Stimulated activated CD8-positive, alpha-beta memory T cell treated with anti-CD3 and anti-CD28 coated beads, Interleukin-4, amount 100 ng/mL, for 48 hours (primary cell): ENCODE results near the gene RRAGD.

ENCODE experiments used
- DNase-seq: peaks from one replicate; pipeline ENCODE4 v3.0.0-alpha.2; 2020

RRAGD gene

GRCh38 chr6:89335164-89335563 lies 76.9 kb downstream of the RRAGD start:
- no peak for DNase-seq

DNA sequence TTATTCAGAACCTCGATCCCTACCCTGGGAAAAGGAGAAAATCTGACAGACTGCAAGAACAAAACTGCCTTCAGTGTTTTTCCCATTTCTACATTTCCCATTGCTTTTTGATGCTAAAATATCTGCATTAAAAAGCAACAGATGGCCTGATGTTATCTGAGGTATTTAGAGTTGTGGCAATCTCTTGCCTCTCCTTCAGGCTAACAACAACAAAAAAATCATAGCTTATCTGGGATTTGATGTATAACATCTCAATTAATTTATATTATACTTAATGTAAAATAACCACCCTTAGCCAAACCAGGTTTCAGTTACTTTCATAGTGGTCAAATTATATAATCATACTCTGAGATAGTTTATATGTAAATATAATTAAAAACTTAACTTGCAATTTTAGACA lies 81.2 kb downstream of the RRAGD start:
- DNase-seq, result no peak

DNA sequence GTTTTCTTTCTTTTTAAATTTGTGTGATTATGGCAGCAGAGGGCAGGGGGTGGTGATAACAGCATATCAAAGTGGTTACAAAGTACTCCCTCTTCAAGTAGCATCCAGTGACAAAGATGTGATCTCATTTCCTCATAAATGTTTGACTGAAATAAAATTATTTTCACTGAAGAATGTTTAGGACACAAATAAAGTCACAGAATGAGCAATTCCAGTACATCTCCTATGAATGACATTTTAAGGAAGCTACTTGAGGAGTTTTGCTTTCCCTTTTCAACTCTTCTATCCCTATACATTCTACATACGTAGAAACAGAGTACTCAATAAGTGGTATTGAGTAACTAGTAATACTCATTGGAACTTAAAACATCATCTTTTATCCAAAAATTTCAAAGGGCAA lies 83.1 kb downstream of the RRAGD start:
- DNase-seq, result no peak

GRCh38 chr6:89324304-89324703 lies 87.8 kb downstream of the RRAGD start:
- no peak for DNase-seq

GRCh38 chr6:89323511-89323971 lies 88.5 kb downstream of the RRAGD start:
- DNase-seq, result no peak

- DNase-seq, result no peak
These were observed 90.7 kb downstream of the RRAGD start for GRCh38 chr6:89321131-89321970.

DNA sequence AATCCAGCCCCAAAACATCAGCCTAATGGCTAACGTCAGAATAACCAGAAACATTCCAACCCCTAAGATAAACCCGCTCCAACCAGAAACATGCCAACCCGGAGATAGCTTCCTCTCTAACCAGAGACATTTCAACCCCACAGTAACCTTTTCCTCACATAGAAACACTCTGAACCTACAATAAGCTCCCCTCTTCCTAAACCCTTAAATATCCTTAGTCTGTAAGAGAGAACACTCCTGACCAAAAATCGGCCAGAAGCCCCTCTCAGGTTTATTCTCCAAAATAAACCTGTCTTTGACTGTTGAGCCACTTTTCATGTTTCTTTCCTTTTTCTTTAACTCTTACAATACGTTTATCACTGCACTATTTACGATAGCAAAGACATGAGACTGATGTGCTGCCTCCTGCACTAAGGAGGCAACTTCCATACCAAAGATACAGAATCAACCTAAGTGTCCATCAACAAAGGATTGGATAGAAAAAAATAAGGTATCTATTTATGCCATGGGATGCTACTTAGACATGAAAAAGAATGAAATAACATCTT lies 92.0 kb downstream of the RRAGD start:
- DNase-seq, result no peak

GRCh38 chr6:89317067-89317466 lies 95.0 kb downstream of the RRAGD start:
- DNase-seq, result no peak

DNA sequence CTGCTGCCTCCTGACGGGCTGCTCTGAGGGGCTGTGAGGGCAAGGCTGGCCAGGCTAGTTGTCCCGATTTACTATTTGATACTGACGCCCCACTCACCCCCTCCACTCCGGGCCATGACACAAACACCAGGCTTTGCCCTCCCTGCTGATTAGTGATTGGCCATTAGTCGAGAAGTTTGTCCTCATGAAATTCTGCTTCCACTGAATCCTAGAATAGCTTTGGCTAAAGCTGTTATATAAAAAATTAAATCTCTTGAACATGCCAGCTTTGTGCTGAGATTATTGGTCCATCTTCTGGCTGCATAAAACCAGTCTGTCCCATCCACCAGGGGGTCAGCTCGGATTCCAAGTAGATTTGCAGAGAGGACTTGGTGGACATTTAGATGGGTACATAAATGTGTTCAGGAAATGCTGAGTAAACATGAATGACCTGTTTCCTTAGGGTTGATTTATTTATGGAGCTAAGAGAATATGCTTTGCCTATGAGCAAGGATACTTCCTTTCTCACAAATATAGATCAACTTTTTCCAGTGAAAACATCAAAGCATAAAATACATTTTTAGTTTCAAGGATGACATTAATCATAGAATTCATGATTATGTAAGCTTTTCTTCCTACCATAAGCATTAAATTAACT lies 96.7 kb downstream of the RRAGD start, which contains the start of gene GABRR2:
TSS of gene GABRR2 (minus strand) at position 51 of the 637 bp plus-strand sequence. CDS start 134 bp downstream, outside the sequence.
- DNase-seq, result no peak

DNA sequence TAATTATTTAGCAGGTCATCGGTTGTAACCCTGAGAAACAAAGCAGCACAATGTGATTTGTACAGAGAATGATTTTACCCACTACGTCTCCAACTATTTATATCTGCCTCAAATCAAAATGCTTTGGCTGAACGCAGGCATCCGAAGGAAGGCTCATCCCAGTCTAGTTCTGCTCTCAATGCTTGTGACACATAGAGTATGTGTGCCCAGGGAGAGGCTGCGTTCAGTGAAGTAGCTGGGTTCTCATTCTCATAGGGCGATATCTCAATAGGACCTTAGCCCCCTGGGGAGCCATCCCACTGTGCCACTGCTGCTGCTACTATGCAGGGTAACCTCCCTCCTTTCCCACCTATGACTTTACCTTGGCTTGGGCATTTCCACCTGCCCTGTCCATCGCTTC lies 97.4 kb downstream of the RRAGD start:
- no peak for DNase-seq
